ENCODE results near the gene FRMD4A. TPM values are rescaled to one million over a fixed set of nuclear protein-coding genes. Genes with fewer than 3 reads are reported as not detected.
A peak's percentile ranks its signal among the peaks of the same experiment; 100 is the strongest.

Gene FRMD4A
- total and polyA plus RNA-seq, 7 donors, result 2.9 to 9.1 (median 6.2) TPM

- no peaks in the 10 kb centered on the region for H3K27me3 ChIP-seq (ENCODE audit: insufficient read depth in 3 of 3, low read length in 2 of 3)
- H3K27ac ChIP-seq, result no peak overlapping the region
- 74 to 81% (median 76%) methylated on average over 3 of the region's 3 CpGs for WGBS, 3 donors
- no peak for TF ChIP-seq CTCF (IDR thresholded peaks at IDR 0.05)
- no peaks in the 10 kb centered on the region for H3K4me1 ChIP-seq
- intact Hi-C loops (cut with DNase I), result loop anchor here in 1 of 2 donors (10.0 kb wide), 1 partner anchor 176 kb away; no protein-coding TSS in a partner anchor
- ATAC-seq (no peak), DNase-seq (no peak)
- no peaks in the 10 kb centered on the region for H3K36me3 ChIP-seq (ENCODE audit: insufficient read depth in 1 of 2, low read depth in 1 of 2)
- H3K9me3 ChIP-seq, result no peaks in the 10 kb centered on the region
- no peak overlapping the region for H3K4me3 ChIP-seq
Measured at GRCh38 chr10:13960603-13961002, 370.1 kb downstream of the FRMD4A start.

GRCh38 chr10:13959443-13960359, 371.0 kb downstream of the FRMD4A start:
- WGBS, 3 donors, result 21 to 44% (median 35%) methylated on average over 18 of the region's 18 CpGs
- intact Hi-C loops (cut with DNase I), result loop anchor here in 1 of 2 donors (10.0 kb wide), 1 partner anchor 175 kb away; no protein-coding TSS in a partner anchor
- DNase-seq (no peak), ATAC-seq (no peak)
- no peaks in the 10 kb centered on the region for H3K4me1 ChIP-seq
- no peaks in the 10 kb centered on the region for H3K27me3 ChIP-seq (ENCODE audit: insufficient read depth in 3 of 3, low read length in 2 of 3)
- H3K4me3 ChIP-seq, result peak overlapping the region; percentile 30
- peak overlapping the region; percentile 46 for H3K27ac ChIP-seq
- no peaks in the 10 kb centered on the region for H3K36me3 ChIP-seq (ENCODE audit: insufficient read depth in 1 of 2, low read depth in 1 of 2)
- no peaks in the 10 kb centered on the region for H3K9me3 ChIP-seq
- TF ChIP-seq CTCF (IDR thresholded peaks at IDR 0.05), result no peak

GRCh38 chr10:13957856-13958255, 372.9 kb downstream of the FRMD4A start:
- intact Hi-C loops (cut with DNase I), result no loop called here
- ATAC-seq (no peak), DNase-seq (no peak)
- no peak for TF ChIP-seq CTCF (IDR thresholded peaks at IDR 0.05)
- no peak overlapping the region for H3K4me3 ChIP-seq
- no peaks in the 10 kb centered on the region for H3K9me3 ChIP-seq
- WGBS, 3 donors, result 91 to 94% (median 93%) methylated on average over 9 of the region's 9 CpGs
- no peaks in the 10 kb centered on the region for H3K4me1 ChIP-seq
- H3K27ac ChIP-seq, result no peak overlapping the region
- H3K36me3 ChIP-seq (ENCODE audit: insufficient read depth in 1 of 2, low read depth in 1 of 2), result no peaks in the 10 kb centered on the region
- H3K27me3 ChIP-seq (ENCODE audit: insufficient read depth in 3 of 3, low read length in 2 of 3), result no peaks in the 10 kb centered on the region

- 19 to 39% (median 26%) methylated on average over 8 of the region's 8 CpGs for WGBS, 3 donors
- peak; percentile 13 for TF ChIP-seq CTCF (IDR thresholded peaks at IDR 0.05)
- Histone ChIP-seq H3K4me3 (no peak overlapping the region), H3K9me3 (no peaks in the 10 kb centered on the region), H3K36me3 (ENCODE audit: insufficient read depth in 1 of 2, low read depth in 1 of 2) (no peaks in the 10 kb centered on the region), H3K27me3 (ENCODE audit: insufficient read depth in 3 of 3, low read length in 2 of 3) (peaks cover 0 to 3% (median 0%) of the 10 kb centered on the region in 3 donors), H3K27ac (peak overlapping the region; percentile 10), H3K4me1 (no peaks in the 10 kb centered on the region)
- peak in 3 of 4 donors; percentile 72 to 86 (median 79) for ATAC-seq
- peak; percentile 78 to 87 for DNase-seq
- intact Hi-C loops (cut with DNase I), result no loop called here
Measured at GRCh38 chr10:13956826-13957225, 373.9 kb downstream of the FRMD4A start.

Data from psoas muscle (tissue), 8 donors.